CD4-positive, alpha-beta T cell treated with Interleukin-17A for 4 hours (primary cell): Measurements from ENCODE around the gene GEN1.

Experiments used
- DNase-seq: peaks from one replicate; pipeline ENCODE4 v3.0.0-alpha.2; 2020; ENCODE audit warnings: mixed read lengths

The GEN1 gene

DNA sequence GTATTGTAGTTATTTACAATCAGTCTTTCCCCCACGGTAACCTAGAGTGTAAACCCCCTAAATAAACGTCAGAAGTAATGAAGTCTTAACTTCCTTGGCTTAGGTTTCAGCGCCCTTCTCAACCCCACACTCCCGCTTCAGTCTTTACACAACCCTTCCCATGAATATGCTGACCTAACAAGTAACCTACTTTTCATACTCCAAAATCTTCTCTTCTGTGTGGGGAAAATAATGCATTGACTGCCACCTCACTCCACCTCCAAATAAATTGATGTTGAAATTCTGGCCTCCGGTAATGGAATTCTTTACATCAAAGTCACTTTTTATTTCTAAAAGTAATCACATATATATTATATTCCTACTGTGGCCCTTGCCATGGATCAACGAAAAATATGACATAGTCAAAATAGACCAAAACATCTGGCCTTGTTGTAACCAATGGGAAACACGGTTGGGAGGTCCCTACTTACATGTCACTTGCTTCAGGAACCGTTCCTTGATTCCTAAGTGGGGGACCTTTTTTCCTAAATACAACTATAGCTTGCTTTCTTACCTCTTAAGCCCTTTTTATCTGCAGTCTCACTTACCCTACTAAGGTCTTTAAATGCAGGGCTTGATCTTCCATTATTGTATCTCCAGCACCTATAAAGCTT, 961 bp downstream of the GEN1 start:
- no peak for DNase-seq

DNA sequence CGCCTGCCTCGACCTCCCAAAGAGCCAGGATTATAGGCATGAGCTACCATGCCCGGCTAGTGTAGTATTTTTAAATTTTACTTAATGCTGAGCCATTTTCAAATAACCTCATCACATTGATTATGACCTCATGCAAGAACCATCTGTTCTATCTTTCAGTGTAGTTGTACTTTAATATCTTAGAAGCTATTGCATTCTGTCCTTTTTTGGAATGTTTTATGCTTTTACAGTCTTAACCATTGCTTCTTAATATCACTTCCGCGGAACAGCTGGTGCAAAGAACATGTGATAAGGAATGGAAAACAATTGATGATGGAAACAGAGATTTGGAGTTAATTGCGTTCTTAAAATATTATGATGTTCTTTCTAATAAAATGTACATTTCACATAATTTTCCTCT, 2.7 kb downstream of the GEN1 start:
- DNase-seq = no peak

DNA sequence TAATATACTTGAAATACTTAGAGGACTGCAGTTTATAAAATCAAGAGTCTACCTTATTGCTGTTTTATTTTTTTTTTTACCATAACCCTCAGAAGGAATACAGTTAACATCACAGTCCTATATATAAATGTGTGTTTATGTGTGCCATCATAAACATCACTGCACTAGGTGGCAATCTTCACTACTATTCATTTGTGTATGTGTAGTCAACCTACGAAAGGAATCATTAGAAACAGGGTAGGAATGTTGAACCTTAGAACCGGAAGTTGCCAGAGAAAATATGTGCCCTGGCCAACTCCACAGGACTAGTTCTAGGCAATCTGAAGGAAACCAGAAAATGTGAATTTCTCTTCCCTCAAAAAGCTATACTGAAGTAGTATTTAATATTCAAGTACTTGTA, 3.4 kb downstream of the GEN1 start:
- no peak for DNase-seq

DNA sequence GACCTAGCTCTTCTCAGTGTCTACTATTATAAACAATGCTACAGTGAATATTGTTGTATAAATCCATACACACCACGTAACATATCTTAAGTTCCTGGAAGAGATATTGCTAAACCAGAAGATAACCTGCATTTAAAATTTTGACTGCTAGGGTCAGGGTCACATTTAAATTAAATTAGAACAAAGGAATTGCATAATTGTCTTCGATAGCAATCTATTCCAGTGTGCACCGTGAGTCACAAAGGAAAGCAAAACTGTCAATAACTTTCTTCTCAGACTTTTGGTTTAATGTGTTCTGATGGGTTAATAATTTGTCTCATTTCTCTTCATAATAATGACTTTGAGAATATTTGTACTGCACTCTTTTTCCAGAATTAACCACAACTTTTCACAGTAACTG, 4.2 kb downstream of the GEN1 start:
- no peak for DNase-seq

DNA sequence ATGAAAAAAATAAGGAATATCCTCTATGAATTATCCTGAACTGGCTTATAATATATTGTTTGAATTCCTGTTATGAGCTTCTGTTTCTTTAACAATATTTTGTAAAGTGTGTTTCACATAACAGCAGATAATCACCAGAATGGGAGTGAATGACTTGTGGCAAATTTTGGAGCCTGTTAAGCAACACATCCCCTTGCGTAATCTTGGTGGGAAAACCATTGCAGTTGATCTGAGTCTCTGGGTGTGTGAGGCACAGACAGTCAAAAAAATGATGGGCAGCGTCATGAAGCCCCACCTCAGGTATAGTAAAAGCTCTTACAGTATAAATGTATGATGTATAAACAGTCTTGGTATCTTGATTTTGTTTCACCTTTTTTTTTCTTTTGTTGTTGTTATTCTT, 5.9 kb downstream of the GEN1 start:
- DNase-seq = no peak

DNA sequence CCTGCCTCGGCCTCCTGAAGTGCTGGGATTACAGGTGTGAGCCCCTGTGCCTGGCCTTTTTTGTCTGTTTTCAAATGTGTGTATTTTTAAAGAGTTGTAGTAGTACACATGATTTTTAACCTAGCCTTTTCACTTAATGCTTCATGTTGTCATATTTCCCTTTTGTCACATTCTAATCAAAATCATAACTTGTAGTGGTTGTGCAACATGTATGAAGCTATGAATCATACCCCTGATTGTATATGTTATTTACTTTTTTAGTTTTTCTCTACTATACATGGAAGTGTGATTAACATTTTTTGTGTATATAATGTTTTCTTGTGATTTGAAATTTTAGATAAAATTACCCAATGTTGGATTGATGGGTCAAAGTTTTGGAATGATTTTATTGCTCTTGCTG, 8.5 kb downstream of the GEN1 start:
- DNase-seq = no peak

DNA sequence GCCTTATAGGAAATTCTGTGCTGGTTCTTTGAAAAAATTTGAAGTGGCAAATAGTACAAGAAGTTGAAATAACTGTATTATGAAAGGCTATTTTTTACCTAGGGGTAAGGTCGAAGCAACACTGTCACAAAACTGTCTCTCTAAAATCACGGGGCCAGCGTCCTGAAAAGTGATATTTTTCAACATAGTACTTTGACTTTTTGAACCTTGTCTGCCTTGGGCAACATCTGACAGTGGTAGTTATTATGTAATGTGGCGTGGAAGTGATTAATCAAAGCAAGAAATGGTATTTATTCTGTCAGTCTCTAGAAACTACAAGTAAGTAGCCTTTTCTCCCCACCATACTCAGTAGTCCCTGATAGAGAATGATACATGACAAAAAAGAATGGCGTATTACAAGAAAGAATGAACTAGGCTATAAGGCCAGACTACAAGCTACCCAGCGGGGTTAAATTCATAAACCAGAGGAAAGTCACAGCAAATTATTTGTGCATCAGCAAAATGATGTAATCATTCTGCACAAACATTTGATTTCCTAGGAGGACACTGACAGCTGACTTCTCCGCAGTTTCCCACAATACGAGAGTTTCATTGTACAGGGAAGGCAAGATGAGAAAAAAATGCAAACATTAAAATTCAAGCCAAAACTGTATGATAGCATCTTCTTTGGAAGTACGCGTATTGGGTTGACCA, 9.8 kb downstream of the GEN1 start:
- DNase-seq = no peak

DNA sequence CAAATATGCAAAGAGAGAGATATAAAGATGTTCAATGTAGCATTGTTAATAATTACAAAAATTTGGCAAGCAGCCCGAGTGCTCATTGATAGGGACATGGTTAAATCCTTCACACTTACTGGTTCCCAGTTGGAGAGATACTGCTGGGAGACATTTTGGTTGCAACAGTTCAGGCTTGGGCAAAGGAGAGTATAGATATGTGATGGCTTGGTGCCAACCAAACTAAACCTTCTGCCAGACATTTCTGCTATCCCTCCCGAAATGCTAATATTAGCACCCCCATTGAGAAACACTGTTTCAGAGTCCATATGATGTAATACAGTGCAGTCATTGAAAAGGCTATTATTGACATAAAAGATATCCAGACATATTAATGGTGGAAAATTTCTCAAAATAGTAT, 11.5 kb downstream of the GEN1 start:
- no peak for DNase-seq

DNA sequence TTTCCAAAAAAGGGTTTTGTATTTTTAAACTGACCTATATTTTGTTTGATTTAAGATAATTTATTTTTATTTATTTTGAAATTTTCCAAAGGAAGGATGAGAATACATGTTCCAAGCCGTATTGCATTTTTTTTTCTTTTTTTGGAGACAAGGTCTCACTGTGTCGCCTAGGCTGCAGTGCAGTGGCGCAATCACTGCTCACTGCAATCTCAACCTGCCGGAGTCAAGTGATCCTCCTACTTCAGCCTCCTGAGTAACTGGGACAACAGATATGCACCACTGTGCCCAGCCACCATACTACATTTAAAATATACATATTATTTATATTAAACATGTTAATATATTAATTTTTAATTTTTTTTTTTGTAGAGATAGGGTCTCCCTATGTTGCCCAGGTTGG, 15.0 kb downstream of the GEN1 start:
- DNase-seq = no peak

DNA sequence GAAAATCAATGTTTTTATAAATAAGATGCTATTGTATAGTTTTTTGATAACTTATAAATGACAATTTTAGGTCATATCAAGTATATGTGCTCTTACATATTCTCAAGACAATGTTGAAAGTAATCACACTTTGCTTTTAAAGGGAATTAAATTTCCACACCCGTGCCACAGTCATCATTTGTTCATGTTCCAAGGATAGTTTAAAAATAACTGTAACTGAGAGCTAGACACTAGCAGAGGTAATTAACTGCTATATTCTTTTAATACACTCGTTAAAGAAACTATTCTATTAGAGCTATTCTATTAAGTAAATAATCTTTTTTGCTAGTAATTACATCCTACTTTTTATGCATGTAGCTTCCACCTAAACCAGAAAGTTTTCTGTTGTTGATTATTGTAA, 18.0 kb downstream of the GEN1 start:
- DNase-seq = no peak

DNA sequence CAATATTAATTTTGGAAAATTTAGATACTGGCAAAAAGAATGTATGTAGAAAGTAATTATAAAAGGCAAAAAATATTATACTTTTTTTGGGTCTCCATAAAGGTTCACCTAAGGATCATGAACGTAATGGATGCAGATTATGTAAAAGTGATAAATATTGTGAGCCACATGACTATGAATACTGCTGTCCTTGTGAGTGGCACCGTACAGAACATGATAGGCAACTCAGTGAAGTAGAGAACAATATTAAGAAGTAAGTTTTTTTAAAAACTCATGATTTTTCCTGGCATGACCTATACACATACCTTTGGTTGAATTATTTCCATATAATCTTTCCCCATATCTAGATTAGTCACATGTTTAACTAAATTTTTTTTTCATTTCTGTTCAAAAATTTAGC, 18.6 kb downstream of the GEN1 start:
- no peak for DNase-seq

DNA sequence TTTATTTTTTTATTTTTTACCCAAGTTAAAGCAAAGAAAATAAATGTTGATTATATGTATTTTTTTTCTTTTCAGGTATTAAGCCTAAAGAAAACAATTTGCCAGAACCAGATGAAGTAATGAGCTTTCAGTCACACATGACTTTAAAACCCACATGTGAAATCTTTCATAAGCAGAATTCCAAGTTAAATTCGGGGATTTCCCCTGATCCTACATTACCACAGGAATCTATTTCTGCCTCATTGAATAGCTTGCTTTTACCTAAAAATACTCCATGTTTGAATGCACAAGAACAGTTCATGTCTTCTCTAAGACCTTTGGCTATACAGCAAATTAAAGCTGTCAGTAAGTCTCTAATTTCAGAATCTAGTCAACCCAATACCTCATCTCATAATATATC, 26.6 kb downstream of the GEN1 start:
- no peak for DNase-seq

DNA sequence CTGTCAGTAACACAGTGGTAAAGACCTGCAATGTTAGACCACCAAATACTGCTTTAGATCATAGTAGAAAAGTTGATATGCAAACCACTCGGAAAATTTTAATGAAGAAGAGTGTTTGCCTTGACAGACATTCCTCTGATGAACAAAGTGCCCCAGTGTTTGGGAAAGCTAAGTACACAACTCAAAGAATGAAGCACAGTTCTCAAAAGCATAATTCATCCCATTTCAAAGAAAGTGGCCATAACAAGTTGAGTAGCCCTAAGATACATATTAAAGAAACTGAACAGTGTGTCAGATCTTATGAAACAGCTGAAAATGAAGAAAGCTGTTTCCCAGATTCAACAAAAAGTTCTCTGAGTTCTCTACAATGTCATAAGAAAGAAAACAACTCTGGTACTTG, 27.5 kb downstream of the GEN1 start:
- no peak for DNase-seq

DNA sequence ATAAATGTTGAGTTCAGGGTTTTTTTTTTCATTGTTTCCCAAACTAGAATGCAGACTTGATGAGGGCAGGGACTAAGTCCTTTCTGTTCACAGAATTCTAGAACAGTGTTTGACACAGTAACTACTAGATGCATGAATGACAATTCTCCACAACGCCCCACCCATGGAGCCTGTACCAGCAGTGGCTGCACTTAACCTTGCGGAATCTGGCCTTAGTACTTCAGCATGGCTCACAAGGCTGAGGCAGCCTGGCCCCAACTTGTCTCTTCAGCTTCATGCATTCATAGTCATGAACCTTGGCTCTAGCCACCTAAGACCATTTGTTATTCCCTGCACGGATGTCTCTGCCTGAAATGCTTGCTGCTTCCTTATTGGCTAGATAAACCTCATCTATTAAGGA, 32.8 kb downstream of the GEN1 start:
- DNase-seq = no peak

DNA sequence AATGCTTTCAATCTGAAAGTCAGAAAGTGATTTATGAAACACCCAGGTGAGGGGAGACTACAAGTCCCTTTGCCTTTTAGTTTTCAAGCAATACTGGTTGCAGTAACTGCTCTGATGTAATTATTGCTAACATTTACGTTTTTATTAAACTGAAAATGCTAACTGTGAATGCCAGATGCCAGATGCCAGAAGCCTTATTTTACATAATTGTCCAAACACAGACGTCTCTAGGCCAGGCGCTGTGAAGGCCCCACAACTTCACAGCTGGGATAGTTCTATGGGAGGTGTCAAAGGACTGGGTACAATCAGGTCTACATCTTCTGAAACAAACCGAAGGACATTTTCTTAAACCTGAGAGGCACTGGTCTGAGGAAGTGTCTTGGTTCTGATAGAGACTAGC, 34.8 kb downstream of the GEN1 start:
- no peak for DNase-seq

DNA sequence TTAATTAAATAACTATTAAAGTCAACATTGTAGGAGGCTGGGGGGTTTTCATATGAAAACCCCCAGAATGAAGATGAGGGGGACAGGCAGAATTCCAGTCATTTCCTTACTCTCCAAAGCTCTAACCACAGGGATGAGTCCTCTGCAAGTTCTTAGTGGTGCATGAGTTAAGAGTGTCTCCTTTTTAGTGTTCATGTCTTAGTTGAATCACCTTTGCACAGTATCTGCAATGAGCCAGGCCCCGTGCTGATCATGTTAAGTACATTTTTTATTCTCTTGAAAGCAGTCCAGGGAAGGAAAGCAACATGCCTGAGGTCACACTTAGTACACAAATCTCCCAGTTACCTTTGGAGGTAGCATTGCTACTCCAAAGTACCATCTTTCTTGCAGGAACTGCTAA, 36.6 kb downstream of the GEN1 start:
- DNase-seq = no peak

DNA sequence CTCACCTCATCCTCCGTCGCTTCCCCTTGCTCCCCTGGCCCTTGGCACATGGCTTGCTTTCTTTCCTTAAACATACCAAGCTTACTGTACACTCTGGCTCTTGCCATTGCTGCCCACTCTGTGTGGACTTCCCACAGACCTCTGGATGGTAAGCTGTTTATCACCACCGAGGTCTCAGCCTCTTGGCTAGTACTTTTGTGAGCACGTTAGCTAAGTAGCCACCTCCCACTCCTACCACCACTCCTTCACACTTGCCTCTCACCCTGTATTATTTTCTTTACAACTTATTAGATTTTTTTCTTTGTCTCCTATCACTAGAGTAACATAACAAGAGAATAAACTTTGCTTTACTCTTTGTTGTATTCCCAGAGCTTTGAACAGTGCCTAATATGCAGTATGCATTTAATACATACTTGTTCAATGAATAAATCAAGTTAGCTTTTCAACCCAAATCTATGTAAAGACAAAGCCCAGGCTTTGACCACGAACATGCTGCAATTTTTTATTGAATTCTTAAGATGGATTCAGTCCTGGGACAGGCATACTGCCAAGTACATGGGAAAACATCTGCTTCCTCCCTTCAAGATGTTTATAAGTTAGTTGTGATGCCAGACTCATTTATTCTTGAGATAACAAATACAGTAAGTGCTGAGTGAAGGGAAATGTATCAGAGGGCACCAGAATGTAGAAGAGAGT, 37.3 kb downstream of the GEN1 start:
- no peak for DNase-seq

DNA sequence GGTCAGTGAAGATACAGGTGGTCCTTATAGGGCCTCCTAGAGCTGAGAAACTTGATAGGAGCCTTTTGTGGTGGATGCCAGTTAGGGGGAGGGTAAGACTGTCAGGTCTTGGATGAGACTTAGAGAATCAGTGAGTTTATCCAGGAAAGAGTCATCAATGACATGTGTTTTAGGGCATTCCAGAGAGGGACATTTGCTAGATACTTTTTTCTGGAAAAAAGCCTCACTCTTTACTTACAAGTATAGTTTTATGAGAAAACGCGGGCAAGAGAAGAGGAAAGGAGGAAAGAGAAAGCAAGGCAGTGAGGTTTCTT, 37.8 kb downstream of the GEN1 start:
- DNase-seq = no peak

DNA sequence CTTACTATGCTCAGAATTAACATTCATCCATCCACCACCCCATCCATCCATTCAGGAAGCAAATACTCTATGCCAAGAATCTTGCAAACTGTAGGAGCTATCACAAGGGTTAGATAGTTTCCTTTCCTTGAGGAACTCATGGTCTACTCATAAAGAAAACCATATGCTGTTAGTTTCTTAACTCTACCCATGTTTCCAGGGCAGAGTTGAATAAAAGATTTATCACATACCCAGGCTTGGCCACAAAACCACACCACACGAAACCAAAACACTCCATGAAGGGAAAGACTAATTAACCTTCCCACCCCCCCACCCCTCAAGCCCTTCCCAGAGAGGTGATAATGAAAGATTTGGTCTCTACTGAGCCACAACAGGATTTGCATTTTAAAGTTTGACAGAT, 38.6 kb downstream of the GEN1 start:
- DNase-seq = no peak

DNA sequence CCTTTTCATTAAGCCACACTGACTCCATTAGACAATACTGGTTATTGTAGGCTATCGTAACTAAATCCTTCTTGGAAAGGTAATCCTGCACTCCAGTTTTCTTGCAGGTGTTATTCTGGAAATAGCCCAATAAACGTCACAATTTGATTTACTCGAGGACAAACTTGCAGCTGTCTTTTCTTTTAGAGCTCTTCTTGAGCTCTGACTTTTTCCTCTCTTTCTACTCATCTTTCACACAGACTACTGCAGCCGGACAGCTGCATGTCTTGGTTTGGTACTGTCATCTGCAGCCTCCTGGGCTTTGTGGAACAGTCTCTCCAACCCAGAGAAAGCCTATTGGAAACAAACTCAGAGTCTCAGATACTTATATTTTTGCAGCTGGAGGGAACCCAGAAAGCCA, 39.4 kb downstream of the GEN1 start:
- no peak for DNase-seq

DNA sequence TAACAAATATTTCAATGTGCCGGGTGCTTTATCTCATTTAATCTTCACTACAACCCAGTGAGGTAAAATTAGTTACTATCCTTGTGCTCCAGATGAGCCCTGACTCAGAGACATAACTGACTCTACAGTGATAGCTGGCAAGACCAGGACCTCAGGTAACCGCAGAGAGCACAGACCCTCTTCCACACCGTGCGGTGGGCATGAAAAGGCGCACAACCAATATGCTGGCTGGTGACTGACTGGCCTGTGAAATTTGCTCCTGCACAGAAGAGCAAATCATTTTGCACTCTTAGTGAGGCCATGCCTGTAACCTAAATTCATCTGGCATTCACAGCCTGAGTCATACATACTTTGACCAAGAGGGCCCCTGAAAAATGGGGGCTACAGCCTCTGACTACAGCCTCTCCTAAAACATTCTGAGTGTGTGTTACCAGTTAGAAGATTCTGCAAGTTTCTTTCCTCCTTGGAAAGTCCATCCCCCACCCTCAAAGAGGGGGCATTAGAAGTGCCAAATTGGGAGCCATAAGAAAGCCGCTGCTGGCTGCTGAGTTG, 39.9 kb downstream of the GEN1 start:
- no peak for DNase-seq

DNA sequence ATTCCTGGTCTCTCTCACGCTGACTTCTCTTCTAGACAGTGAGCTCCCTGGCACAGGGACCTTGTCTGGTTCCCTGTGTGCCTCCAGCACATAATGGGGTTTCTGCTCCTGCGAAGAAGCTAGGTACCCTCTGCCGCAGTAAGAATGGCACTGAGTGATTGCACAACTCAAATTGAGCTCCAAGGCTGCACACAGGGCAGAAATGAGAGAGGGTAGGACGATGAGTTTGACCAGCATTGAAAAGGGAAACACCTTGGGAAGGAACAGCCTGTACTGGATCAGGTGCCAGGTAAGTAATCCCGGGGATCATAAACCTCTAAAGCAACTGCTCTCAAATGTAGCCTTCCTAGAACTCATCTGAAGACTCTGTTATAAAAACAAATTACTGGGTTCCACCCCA, 41.4 kb downstream of the GEN1 start:
- DNase-seq = no peak

DNA sequence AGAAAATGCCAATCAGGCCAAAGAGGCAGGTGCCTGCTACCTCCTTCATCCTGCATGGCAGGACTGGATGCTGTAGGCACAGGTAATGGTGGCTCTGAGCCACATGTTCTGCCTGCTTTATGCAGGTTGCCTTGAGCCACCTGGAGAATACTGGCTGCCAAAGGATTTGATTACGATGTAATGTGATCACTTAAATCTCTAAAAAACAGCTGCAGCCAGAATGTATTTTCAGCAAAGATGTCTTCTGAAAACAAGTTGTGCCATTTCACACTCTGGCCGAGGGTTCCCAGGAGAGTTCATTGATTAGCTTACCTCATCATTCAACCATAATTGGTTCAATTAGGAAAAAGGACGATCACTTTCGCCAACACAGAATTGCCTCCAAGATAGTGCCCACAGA, 44.4 kb downstream of the GEN1 start:
- no peak for DNase-seq

DNA sequence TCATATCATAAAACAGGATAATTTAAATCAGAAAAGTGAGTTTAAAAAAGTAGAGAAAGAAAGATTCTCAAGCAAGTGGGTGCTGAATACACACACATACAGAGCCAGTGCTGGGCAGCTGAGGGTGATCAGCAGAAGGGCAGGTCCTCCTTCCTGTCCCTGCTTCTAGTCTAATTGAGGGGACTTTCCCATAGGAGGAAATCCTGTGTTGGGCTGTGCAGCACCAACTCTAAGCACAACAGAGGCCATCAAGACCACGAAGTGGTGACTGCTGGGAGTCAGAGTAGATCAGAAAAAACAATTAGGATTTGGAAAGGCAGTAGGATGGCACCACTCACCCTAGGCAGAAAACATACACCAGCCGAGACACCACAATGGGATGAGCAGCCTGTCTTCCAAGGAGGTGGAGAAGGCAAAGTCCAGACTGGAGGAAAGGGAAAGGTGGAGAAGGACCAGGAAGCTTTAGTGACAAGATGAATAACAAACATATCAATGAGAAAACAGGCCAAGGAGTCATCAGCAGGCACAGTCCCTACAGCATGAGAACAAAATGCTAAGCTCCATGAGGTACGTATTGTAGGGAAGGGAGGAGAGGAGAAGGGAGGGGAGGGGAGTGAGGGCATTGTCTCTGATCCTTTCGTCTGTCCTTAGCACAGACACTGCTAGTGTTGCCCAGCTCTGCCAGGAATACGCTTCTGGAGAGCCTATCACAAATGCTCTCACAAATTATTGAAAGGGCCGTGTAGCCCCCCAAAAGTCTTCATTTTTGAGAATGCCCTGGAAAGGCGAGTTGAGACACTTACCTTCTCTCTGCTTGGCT, 45.6 kb downstream of the GEN1 start:
- DNase-seq = no peak
